Measurements from ENCODE around the gene POPDC3.

Gene POPDC3

DNA sequence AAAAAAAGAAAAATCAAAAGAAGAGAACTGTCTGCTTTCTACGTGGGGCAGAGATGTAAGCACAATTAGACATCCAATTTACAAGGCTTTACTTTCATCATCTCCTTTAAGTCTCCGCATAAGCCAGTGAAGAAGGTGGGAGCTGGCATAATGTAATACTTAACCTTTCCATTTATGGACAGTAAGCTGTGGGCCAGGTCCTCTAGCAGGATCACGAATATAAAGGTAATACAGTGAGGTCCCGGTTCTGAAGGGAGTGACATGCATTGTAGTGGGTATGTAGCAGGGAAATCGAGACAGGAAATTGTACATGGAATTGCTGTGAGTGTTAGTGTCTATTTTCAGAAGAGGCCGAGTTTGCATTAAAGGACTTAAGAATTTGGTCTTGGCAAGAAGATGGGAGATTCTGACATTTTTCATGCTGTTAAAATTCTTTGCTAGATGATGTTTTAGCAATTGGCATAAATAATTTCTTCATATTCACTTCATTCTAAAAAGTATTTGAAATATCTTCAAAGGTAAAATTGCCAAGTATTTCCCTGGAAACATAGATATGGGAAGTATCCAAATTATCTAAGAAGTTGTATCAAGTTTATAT lies 20.4 kb upstream of the POPDC3 start:
- TF ChIP-seq ZNF341 (tag by site-specific recombination; IDR thresholded peaks at IDR 0.05; ENCODE audit: low read depth) (no peak), ZNF76 (tag by site-specific recombination; IDR thresholded peaks at IDR 0.05; ENCODE audit: borderline replicate concordance, low read depth) (no peak), OSR2 (tag by site-specific recombination; IDR thresholded peaks at IDR 0.05) (no peak)
- Histone ChIP-seq H3K4me1 (ENCODE audit: control insufficient read depth, insufficient read depth, low read length) (no peaks in the 10 kb centered on the region; the same call in 1 of the 2 replicates), H3K36me3 (ENCODE audit: control insufficient read depth in 2 of 2, insufficient read depth in 1 of 2, low read length in 2 of 2) (no peaks in the 10 kb centered on the region), H3K27ac (ENCODE audit: extremely low read depth, low read depth, low read length) (no peak overlapping the region), H3K9me3 (ENCODE audit: control insufficient read depth, insufficient read depth, low read depth, low read length) (no peaks in the 10 kb centered on the region), H3K4me3 (ENCODE audit: low read depth, low read length) (no peak overlapping the region)
- ChIA-PET CTCF (no interaction called here), POLR2A (no interaction called here)

DNA sequence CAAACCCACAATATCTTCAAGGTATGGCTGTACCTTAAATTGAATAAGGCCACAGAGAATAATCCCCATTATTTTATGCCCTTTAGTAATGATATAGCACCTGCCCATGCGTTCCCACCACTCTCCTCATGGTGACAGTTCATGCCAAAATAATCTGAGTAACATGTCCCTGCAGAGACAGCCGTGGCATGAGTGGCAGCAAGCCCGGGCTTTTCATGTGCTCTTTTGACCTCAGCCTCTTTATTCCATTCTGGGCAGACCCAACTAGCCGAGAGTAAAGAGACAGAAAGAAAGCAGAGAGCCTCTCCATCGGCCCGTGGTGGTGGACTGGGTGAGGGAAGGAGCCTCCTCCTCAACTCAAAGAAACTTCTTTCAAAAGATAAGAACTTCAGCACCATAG lies 19.9 kb upstream of the POPDC3 start:
- ChIA-PET POLR2A (no interaction called here), CTCF (interaction anchor here (0.6 kb wide), 1 partner anchor 295 kb away, joined by 3 read pairs; no protein-coding TSS in a partner anchor)
- no peaks in the 10 kb centered on the region for H3K9me3 ChIP-seq (ENCODE audit: control insufficient read depth, insufficient read depth, low read depth, low read length)
- TF ChIP-seq TSHZ1 (tag by site-specific recombination; IDR thresholded peaks at IDR 0.05; ENCODE audit: borderline replicate concordance): no peak
- 0 out of 2 replicates have a peak, but pooled peaks have one; percentile 25 for TF ChIP-seq ZBTB17 (tag by site-specific recombination; IDR thresholded peaks at IDR 0.05)
- TF ChIP-seq ZNF37A (tag by site-specific recombination; IDR thresholded peaks at IDR 0.05): no peak
- H3K36me3 ChIP-seq (ENCODE audit: control insufficient read depth in 2 of 2, insufficient read depth in 1 of 2, low read length in 2 of 2): no peaks in the 10 kb centered on the region
- no peaks in the 10 kb centered on the region; the same call in 1 of the 2 replicates for H3K4me1 ChIP-seq (ENCODE audit: control insufficient read depth, insufficient read depth, low read length)
- H3K27ac ChIP-seq (ENCODE audit: extremely low read depth, low read depth, low read length): no peak overlapping the region
- no peak overlapping the region for H3K4me3 ChIP-seq (ENCODE audit: low read depth, low read length)

DNA sequence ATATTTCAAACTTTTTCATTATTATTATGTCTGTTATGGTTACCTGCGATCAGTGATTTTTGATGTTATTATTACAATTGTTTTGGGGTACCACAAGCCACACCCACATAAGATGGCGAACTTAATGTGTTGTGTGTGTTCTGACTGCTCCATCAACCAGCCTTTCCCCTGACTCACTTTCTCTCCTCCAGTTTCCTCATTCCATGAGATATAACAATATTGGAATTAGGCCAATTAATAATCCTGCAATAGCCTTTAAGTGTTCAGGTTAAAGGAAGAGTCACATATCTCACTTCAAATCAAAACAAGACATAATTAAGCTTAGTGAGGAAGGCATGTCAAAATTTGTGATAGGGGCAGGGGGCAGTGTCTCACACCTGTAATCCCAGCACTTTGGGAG lies 16.3 kb upstream of the POPDC3 start:
- no peaks in the 10 kb centered on the region for H3K36me3 ChIP-seq (ENCODE audit: control insufficient read depth in 2 of 2, insufficient read depth in 1 of 2, low read length in 2 of 2)

More for the DNA sequence above, 16.3 kb upstream of the POPDC3 start:
- H3K4me1 ChIP-seq (ENCODE audit: control insufficient read depth, insufficient read depth, low read length): no peaks in the 10 kb centered on the region
- TF ChIP-seq ZNF221 (tag by site-specific recombination; IDR thresholded peaks at IDR 0.05; ENCODE audit: borderline replicate concordance): no peak
- no peak for TF ChIP-seq PRDM2 (tag by site-specific recombination; IDR thresholded peaks at IDR 0.05; ENCODE audit: borderline replicate concordance)
- TF ChIP-seq YY2 (tag by site-specific recombination; IDR thresholded peaks at IDR 0.05): no peak
- TF ChIP-seq ZNF658 (tag by site-specific recombination; IDR thresholded peaks at IDR 0.05): no peak
- no peak for TF ChIP-seq ZBTB1 (tag by site-specific recombination; IDR thresholded peaks at IDR 0.05)
- no peak for TF ChIP-seq ZNF514 (tag by site-specific recombination; IDR thresholded peaks at IDR 0.05)
- TF ChIP-seq ZNF600 (tag by site-specific recombination; IDR thresholded peaks at IDR 0.05): no peak
- no peaks in the 10 kb centered on the region for H3K9me3 ChIP-seq (ENCODE audit: control insufficient read depth, insufficient read depth, low read depth, low read length)
- no peak overlapping the region for H3K4me3 ChIP-seq (ENCODE audit: low read depth, low read length)
- POLR2A ChIA-PET: no interaction called here
- CTCF ChIA-PET: no interaction called here
- no peak overlapping the region for H3K27ac ChIP-seq (ENCODE audit: extremely low read depth, low read depth, low read length)
